Smooth muscle cell (in vitro differentiated cells): Measurements from ENCODE around the gene TMEM40. TPM values are rescaled to one million over a fixed set of nuclear protein-coding genes. Genes with fewer than 3 reads are reported as not detected.

Experiments
- DNase-seq: peaks from one replicate; lab custom pipeline; 2025; ENCODE audit not compliant: unreplicated experiment; lab: John Stamatoyannopoulos, UW
- H2AFZ ChIP-seq: fragments of 200-600 bp; sonication (generic); 2 replicates; pipeline ENCODE4 v1.6.0; 2016; ENCODE audit warnings: antibody characterized with exemption, low read depth, mild to moderate bottlenecking
- H3F3A ChIP-seq: fragments of 200-600 bp; sonication (generic); 2 replicates; pipeline ENCODE4 v1.6.0; 2017; ENCODE audit warnings: antibody characterized with exemption, low read depth
- H3K27ac ChIP-seq: fragments of 200-600 bp; sonication (generic); 2 replicates; pipeline ENCODE4 v1.5.1; 2016; ENCODE audit warnings: low read depth, mild to moderate bottlenecking
- H3K27me3 ChIP-seq: fragments of 200-600 bp; sonication (generic); 2 replicates; pipeline ENCODE4 v1.6.1; 2016; ENCODE audit warnings: low read depth, mild to moderate bottlenecking
- H3K36me3 ChIP-seq: fragments of 200-600 bp; sonication (generic); 2 replicates; pipeline ENCODE4 v1.5.1; 2016; ENCODE audit warnings: low read depth
- H3K4me1 ChIP-seq: fragments of 200-600 bp; sonication (generic); 2 replicates; pipeline ENCODE4 v1.5.1; 2016; ENCODE audit warnings: low read depth
- H3K4me2 ChIP-seq: fragments of 200-600 bp; sonication (generic); 2 replicates; pipeline ENCODE4 v1.6.0; 2016; ENCODE audit warnings: mild to moderate bottlenecking
- H3K4me3 ChIP-seq: fragments of 200-600 bp; sonication (generic); 2 replicates; pipeline ENCODE4 v1.5.1; 2016; ENCODE audit warnings: mild to moderate bottlenecking
- H3K79me2 ChIP-seq: fragments of 200-600 bp; sonication (generic); 2 replicates; pipeline ENCODE4 v1.6.0; 2016; ENCODE audit warnings: low read depth, mild to moderate bottlenecking
- H3K9ac ChIP-seq: fragments of 200-600 bp; sonication (generic); 2 replicates; pipeline ENCODE4 v1.6.0; 2016; ENCODE audit warnings: low read depth
- H3K9me3 ChIP-seq: fragments of 200-600 bp; sonication (generic); replicated peaks from 2 replicates; pipeline ENCODE4 v1.5.1; 2016; ENCODE audit warnings: low read depth
- H4K20me1 ChIP-seq: fragments of 200-600 bp; sonication (generic); 2 replicates; pipeline ENCODE4 v1.6.0; 2016; ENCODE audit warnings: low read depth
- WGBS: methylation state at CpG from one replicate; pipeline ENCODE4 v1.1.7; 2016; ENCODE audit warnings: low lambda C conversion rate; 5-methylcytosine and 5-hydroxymethylcytosine counted together
- polyA plus RNA-seq: library from polyadenylated mRNA; unstranded; fragments of >200 nt; fragmentation: Nextera tagmentation; extraction: Ambion mirVana; gene quantifications from 2 replicates; pipeline ENCODE4 v1.2.1, GENCODE V29; 2016
- total RNA-seq: library from RNA; depleted of rRNA; stranded (reverse); fragments of >200 nt; gene quantifications from 2 replicates; pipeline ENCODE4 v1.2.3, GENCODE V29; 2014
- TF ChIP-seq, protein P1 (sequence below): fragments of 200-600 bp; sonication (generic); IDR thresholded peaks from 2 replicates; pipeline ENCODE4 v1.5.1; 2017; ENCODE audit warnings: borderline replicate concordance, mild to moderate bottlenecking, antibody characterized with exemption; ENCODE audit not compliant: insufficient read depth, poor library complexity, severe bottlenecking

The TMEM40 gene
- total and polyA plus RNA-seq, 2 experiments from 2014 or later: 6.7 to 6.8 TPM

DNA sequence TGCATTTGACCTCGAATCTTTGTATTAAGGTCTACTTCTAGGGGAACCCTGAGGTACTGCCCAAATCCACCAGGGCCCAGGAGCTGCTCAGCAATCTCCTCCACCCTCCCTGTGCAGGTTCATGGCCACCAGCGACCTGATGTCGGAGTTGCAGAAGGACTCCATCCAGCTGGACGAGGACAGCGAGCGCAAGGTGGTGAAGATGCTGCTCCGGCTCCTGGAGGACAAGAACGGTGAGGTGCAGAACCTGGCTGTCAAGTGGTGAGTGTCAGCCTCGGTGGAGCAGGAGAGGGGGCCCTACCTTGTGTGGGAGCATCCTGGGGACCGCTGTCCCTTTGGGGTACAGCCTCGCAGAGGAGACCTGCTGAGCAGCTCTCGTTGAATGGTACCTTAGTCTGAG is 44.3 kb upstream of the TMEM40 start:
- no peak overlapping the region for H3K9ac ChIP-seq
- no peaks in the 10 kb centered on the region for H3K4me1 ChIP-seq
- H3K27ac ChIP-seq: no peak overlapping the region
- H3K36me3 ChIP-seq: no peaks in the 10 kb centered on the region
- H4K20me1 ChIP-seq: no peaks in the 10 kb centered on the region
- no peak overlapping the region for H2AFZ ChIP-seq
- H3K4me3 ChIP-seq: no peak overlapping the region
- H3K9me3 ChIP-seq: no peaks in the 10 kb centered on the region
- no peaks in the 10 kb centered on the region for H3K27me3 ChIP-seq
- H3K79me2 ChIP-seq: no peaks in the 10 kb centered on the region
- no peaks in the 10 kb centered on the region for H3F3A ChIP-seq
- TF ChIP-seq, protein P1, sequence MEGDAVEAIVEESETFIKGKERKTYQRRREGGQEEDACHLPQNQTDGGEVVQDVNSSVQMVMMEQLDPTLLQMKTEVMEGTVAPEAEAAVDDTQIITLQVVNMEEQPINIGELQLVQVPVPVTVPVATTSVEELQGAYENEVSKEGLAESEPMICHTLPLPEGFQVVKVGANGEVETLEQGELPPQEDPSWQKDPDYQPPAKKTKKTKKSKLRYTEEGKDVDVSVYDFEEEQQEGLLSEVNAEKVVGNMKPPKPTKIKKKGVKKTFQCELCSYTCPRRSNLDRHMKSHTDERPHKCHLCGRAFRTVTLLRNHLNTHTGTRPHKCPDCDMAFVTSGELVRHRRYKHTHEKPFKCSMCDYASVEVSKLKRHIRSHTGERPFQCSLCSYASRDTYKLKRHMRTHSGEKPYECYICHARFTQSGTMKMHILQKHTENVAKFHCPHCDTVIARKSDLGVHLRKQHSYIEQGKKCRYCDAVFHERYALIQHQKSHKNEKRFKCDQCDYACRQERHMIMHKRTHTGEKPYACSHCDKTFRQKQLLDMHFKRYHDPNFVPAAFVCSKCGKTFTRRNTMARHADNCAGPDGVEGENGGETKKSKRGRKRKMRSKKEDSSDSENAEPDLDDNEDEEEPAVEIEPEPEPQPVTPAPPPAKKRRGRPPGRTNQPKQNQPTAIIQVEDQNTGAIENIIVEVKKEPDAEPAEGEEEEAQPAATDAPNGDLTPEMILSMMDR: no peak
- no peak overlapping the region for H3K4me2 ChIP-seq
- 97% methylated on average over 12 of the region's 12 CpGs for WGBS
- no peak for DNase-seq

DNA sequence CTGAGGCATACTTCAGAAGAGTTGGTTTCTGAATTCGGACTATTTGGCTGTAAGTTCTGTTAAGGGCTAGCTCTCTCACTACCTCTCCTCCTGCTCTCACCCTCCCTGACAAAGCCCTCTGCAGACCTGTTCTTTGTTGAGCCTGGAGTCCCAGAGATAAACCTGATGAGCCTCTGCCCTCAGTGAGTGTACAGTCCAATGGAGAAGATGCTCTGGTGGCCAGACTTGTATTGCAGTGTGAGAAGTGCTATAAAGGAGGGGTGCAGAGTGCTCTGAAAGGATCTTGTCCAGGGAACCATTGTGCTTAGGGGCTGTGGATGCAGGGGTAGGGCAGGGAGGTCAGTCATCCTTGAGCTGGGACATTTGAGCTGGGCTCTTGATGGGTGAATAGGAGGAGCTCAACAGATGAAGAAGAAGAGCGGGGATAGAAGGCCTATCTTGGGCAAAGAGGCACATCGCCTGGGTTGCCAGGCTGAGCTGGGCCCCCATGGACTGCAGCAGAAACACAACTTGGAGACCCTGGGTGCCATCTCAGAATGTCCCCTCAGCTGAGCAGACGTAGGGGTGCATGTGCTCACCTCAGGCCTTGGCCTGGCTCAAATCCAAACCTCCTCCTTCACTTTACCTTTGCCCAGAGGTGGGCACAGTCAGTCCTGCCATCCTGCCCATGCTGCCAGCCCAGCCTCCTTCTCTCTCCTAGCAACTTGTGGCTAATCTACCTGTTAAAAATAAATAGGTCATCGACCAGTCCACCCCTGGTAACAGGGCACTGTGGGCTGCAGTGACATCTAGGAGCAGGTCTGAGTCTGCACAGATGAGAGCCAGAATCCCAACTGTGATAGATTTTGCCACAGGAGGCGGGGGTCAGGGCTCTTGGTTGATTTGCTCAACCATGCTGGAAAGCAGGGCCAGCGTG is 40.7 kb upstream of the TMEM40 start:
- Histone ChIP-seq H3K4me1 (no peaks in the 10 kb centered on the region), H3K27ac (no peak overlapping the region), H3K79me2 (no peaks in the 10 kb centered on the region), H3K27me3 (no peaks in the 10 kb centered on the region), H3K36me3 (no peaks in the 10 kb centered on the region), H3K9me3 (no peaks in the 10 kb centered on the region), H3F3A (no peaks in the 10 kb centered on the region), H3K9ac (no peak overlapping the region), H4K20me1 (no peaks in the 10 kb centered on the region), H3K4me2 (no peak overlapping the region), H3K4me3 (no peak overlapping the region), H2AFZ (no peak overlapping the region)
- TF ChIP-seq, protein P1: no peak
- 98% methylated on average over 7 of the region's 7 CpGs for WGBS
- no peak for DNase-seq

DNA sequence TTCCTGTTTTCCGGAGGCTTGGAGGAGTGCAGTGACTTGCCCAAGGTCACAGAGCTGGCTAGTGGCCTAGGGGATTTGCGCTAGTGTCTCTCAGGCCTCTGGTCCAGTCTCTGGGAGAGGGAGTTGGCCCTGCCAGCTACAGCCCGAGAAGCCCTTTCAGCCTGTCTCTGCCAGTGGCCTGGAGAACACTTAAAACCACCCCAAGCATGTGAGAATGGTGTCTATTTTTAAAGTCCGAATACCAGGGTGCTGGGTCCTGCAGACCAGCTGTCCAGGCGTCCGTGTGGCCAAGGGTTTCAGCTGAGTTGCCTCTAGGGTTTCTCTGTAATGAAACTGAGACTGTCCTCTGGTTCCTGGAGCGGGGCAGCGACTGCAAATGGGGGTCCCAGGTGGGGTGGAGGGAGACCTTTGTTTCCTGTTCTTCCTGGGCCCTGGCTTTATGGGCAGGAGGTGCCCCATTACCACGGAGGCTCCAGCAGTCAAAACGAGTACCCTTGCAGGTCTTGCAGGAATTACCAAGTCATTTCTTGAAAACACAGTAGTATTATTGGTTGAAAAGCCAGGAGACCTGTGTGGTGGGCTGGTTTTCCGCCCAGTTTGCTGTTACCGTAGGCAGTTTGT is 39.6 kb upstream of the TMEM40 start:
- Histone ChIP-seq H3K36me3 (no peaks in the 10 kb centered on the region), H3K4me2 (no peak overlapping the region), H3K4me3 (no peak overlapping the region), H3K9ac (no peak overlapping the region), H3K79me2 (no peaks in the 10 kb centered on the region), H2AFZ (no peak overlapping the region), H3K4me1 (no peaks in the 10 kb centered on the region), H3F3A (no peaks in the 10 kb centered on the region), H3K9me3 (no peaks in the 10 kb centered on the region), H4K20me1 (no peaks in the 10 kb centered on the region), H3K27ac (no peak overlapping the region), H3K27me3 (no peaks in the 10 kb centered on the region)
- no peak for DNase-seq
- TF ChIP-seq, protein P1: no peak
- 92% methylated on average over 12 of the region's 12 CpGs for WGBS
